CD14-positive monocyte (primary cell): ENCODE measurements around the gene MTRF1. TPM values are rescaled to one million over a fixed set of nuclear protein-coding genes. Genes with fewer than 3 reads are reported as not detected.
A peak's percentile ranks its signal among the peaks of the same experiment; 100 is the strongest.
"Not testable (repeated sequence)": the region's sequence is repeated elsewhere in the genome, so short reads cannot be mapped to it uniquely, and the experiment has no call there.

Source experiments
- DNase-seq, 3 donors: peaks; one replicate each; pipeline ENCODE4 v3.0.0-alpha.2; 2011 to 2022
- H2AFZ ChIP-seq: 2 replicates; pipeline ENCODE4 v1.6.0; 2012; ENCODE audit warnings: mild to moderate bottlenecking, low read depth, low read length, inconsistent platforms; ENCODE audit not compliant: insufficient read depth, poor library complexity, severe bottlenecking
- H3K27ac ChIP-seq, 2 donors: 1 replicate in 1 of 2; 2 replicates in 1 of 2; pipeline ENCODE4 v1.5.1; 2012 to 2013; ENCODE audit warnings: low read length in 2 of 2, control low read depth in 1 of 2, inconsistent platforms in 1 of 2, low read depth in 1 of 2, mild to moderate bottlenecking in 1 of 2
- H3K27me3 ChIP-seq, 2 donors: one replicate each; pipeline versions ENCODE4 v1.6.0 to v1.6.1; 2011 to 2013; ENCODE audit warnings: low read length in 2 of 2; ENCODE audit not compliant: control insufficient read depth in 2 of 2, insufficient read depth in 2 of 2
- H3K36me3 ChIP-seq, 2 donors: replicated peaks in 1 of 2; 1 replicate in 1 of 2; 2 replicates in 1 of 2; pipeline versions ENCODE4 v1.5.1 to v1.6.1; 2012 to 2013; ENCODE audit warnings: low read length in 2 of 2, control low read depth in 1 of 2, inconsistent platforms in 1 of 2, mild to moderate bottlenecking in 1 of 2; ENCODE audit not compliant: insufficient read depth in 2 of 2, control insufficient read depth in 1 of 2
- H3K4me1 ChIP-seq, 2 donors: 1 replicate in 1 of 2; 2 replicates in 1 of 2; pipeline versions ENCODE4 v1.5.1 to v1.6.1; 2012 to 2013; ENCODE audit warnings: low read length in 2 of 2, control low read depth in 1 of 2, inconsistent platforms in 1 of 2, mild to moderate bottlenecking in 1 of 2, moderate library complexity in 1 of 2; ENCODE audit not compliant: insufficient read depth in 2 of 2, control insufficient read depth in 1 of 2
- H3K4me2 ChIP-seq: replicated peaks from 2 replicates; pipeline ENCODE3; 2012; ENCODE audit warnings: low read length, moderate library complexity, mild to moderate bottlenecking; ENCODE audit not compliant: poor library complexity, severe bottlenecking; ENCODE audit errors: extremely low read depth
- H3K4me3 ChIP-seq, 3 experiments: fragments of 200-600 bp in 1 of 3; sonication (generic) in 1 of 3; replicated peaks in 1 of 3; 1 replicate in 2 of 3; 2 replicates in 1 of 3; pipeline ENCODE4 v1.5.1; 2011 to 2013; ENCODE audit warnings: low read length in 3 of 3, mild to moderate bottlenecking in 3 of 3, control low read depth in 2 of 3, low read depth in 2 of 3, inconsistent platforms in 1 of 3, moderate library complexity in 1 of 3
- H3K79me2 ChIP-seq: 2 replicates; pipeline ENCODE4 v1.6.0; 2012; ENCODE audit warnings: mild to moderate bottlenecking, control low read depth, inconsistent platforms, low read length, moderate library complexity; ENCODE audit not compliant: insufficient read depth
- H3K9ac ChIP-seq: 2 replicates; pipeline ENCODE4 v1.6.0; 2017; ENCODE audit warnings: low read length, mild to moderate bottlenecking; ENCODE audit not compliant: insufficient read depth, poor library complexity, severe bottlenecking
- H3K9me3 ChIP-seq, 2 donors: replicated peaks in 1 of 2; 1 replicate in 1 of 2; 2 replicates in 1 of 2; pipeline versions ENCODE4 v1.5.1 to v1.6.1; 2012 to 2013; ENCODE audit warnings: low read length in 2 of 2, control low read depth in 1 of 2; ENCODE audit not compliant: control insufficient read depth in 1 of 2, insufficient read depth in 1 of 2
- H4K20me1 ChIP-seq: 2 replicates; pipeline ENCODE4 v1.6.0; 2012; ENCODE audit warnings: mild to moderate bottlenecking, low read length, control low read depth, moderate library complexity; ENCODE audit not compliant: insufficient read depth
- H3K27ac Mint-ChIP-seq, 7 donors: one replicate each; pipeline ENCODE4 v1.8.0; 2020; ENCODE audit warnings: mild to moderate bottlenecking in 7 of 7, mixed read lengths in 7 of 7, moderate library complexity in 6 of 7, inconsistent platforms in 2 of 7
- H3K27me3 Mint-ChIP-seq, 3 donors: one replicate each; pipeline ENCODE4 v1.8.0; 2021 to 2022; ENCODE audit warnings: low read depth in 3 of 3, mild to moderate bottlenecking in 3 of 3, mixed read lengths in 3 of 3, moderate library complexity in 3 of 3, inconsistent platforms in 1 of 3
- H3K36me3 Mint-ChIP-seq, 2 donors: one replicate each; pipeline ENCODE4 v1.8.0; 2020; ENCODE audit warnings: mixed read lengths in 2 of 2, inconsistent platforms in 1 of 2, mild to moderate bottlenecking in 1 of 2
- H3K4me1 Mint-ChIP-seq: one replicate; pipeline ENCODE4 v1.8.0; 2020; ENCODE audit warnings: mild to moderate bottlenecking, mixed read lengths
- H3K4me3 Mint-ChIP-seq, 2 donors: one replicate each; pipeline ENCODE4 v1.8.0; 2020; ENCODE audit warnings: mild to moderate bottlenecking in 2 of 2, mixed read lengths in 2 of 2, moderate library complexity in 1 of 2
- H3K9me3 Mint-ChIP-seq, 7 donors: one replicate each; pipeline ENCODE4 v1.8.0; 2020 to 2022; ENCODE audit warnings: mixed read lengths in 7 of 7, mild to moderate bottlenecking in 6 of 7, moderate library complexity in 6 of 7, inconsistent platforms in 2 of 7
- WGBS: methylation state at CpG from one replicate; pipeline ENCODE4 v1.1.5; 2013; ENCODE audit warnings: missing lambda C conversion rate; ENCODE audit not compliant: insufficient coverage; 5-methylcytosine and 5-hydroxymethylcytosine counted together
- intact Hi-C, 2 donors: fragments of 100-400 bp; cut with micrococcal nuclease; formaldehyde crosslinking; loops; one replicate each; pipeline versions ENCODE4 v1.15.0 to v1.15.1; 2023
- polyA plus RNA-seq, 3 donors: library from polyadenylated mRNA; depleted of rRNA in 1 of 3; unstranded in 2 of 3; stranded (reverse) in 1 of 3; fragments of 300-500 nt in 2 of 3; fragments of >200 nt in 1 of 3; fragmentation: Illumina TruSeq in 2 of 3; gene quantifications; 1 replicate in 2 of 3; 2 replicates in 1 of 3; pipeline ENCODE4 v1.2.3, GENCODE V29; 2012 to 2021
- TF ChIP-seq, protein P1 (sequence below): fragments of 200-600 bp; IDR thresholded peaks from one replicate; pipeline ENCODE4 v1.8.0; 2022; ENCODE audit warnings: antibody characterized with exemption, mild to moderate bottlenecking

Gene MTRF1
- polyA plus RNA-seq, 3 donors, result 4.0 to 17.2 (median 6.0) TPM

DNA sequence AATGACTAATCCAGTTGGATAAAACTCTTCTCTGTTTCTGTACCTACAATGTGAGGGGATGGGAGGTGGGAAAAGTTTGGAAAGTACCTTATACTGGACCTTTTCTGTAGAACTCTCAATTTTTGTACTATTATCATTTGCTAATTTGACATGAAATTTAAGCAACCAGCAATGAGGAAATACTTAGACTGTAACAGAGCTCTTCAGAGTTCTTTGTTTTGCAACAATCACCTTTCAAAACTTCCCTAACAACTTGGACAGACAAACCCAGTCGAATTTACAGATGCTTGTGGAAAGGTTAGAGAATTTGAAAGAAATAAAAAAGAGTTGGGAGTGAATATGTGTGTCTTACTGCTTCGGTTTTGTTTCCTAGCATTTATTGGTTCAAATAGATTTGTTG lies 85.8 kb downstream of the MTRF1 start:
- Histone ChIP-seq H3K9me3 (peaks cover 26 to 30% of the 10 kb centered on the region in 2 donors), H3K4me3 (no peak overlapping the region), H3K9ac (peak overlapping the region; percentile 64), H3K79me2 (no peaks in the 10 kb centered on the region), H3K27ac (peak overlapping the region; percentile 68 to 91), H3K4me2 (peak overlapping the region; percentile 15), H4K20me1 (no peaks in the 10 kb centered on the region), H3K27me3 (no peaks in the 10 kb centered on the region), H3K36me3 (no peaks in the 10 kb centered on the region), H2AFZ (no peak overlapping the region), H3K4me1 (peaks cover 22 to 25% of the 10 kb centered on the region in 2 donors)
- Mint-ChIP-seq H3K27me3 (peaks cover 0 to 2% (median 0%) of the 10 kb centered on the region in 3 donors), H3K4me3 (peak overlapping the region in 1 of 2 donors; percentile 35), H3K4me1 (peaks cover 26% of the 10 kb centered on the region), H3K36me3 (peaks cover 5 to 7% of the 10 kb centered on the region in 2 donors), H3K27ac (peak overlapping the region; percentile 94 to 98 (median 96)), H3K9me3 (peaks cover 10 to 50% (median 27%) of the 10 kb centered on the region in 7 donors)
- TF ChIP-seq, protein P1, sequence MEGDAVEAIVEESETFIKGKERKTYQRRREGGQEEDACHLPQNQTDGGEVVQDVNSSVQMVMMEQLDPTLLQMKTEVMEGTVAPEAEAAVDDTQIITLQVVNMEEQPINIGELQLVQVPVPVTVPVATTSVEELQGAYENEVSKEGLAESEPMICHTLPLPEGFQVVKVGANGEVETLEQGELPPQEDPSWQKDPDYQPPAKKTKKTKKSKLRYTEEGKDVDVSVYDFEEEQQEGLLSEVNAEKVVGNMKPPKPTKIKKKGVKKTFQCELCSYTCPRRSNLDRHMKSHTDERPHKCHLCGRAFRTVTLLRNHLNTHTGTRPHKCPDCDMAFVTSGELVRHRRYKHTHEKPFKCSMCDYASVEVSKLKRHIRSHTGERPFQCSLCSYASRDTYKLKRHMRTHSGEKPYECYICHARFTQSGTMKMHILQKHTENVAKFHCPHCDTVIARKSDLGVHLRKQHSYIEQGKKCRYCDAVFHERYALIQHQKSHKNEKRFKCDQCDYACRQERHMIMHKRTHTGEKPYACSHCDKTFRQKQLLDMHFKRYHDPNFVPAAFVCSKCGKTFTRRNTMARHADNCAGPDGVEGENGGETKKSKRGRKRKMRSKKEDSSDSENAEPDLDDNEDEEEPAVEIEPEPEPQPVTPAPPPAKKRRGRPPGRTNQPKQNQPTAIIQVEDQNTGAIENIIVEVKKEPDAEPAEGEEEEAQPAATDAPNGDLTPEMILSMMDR, result no peak
- intact Hi-C loops, result no loop called here
- DNase-seq, result peak; percentile 64 to 82 (median 70)
- no CpG with 5 or more reads among the region's 2 CpGs for WGBS

DNA sequence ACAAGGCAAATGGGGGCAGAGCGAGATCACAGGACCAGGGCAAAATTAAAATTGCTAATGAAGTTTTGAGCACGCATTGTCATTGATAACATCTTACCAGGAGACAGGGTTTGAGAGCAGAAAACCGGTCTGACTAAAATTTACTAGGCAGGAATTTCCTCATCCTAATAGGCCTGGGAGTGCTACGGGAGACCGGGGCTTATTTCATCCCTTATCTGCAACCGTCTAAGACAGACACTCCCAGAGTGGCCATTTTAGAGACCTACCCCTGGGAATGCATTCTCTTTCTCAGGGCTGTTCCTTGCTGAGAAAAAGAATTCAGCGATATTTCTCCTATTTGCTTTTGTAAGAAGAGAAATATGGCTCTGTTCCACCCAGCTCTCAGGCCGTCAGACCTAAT lies 87.8 kb downstream of the MTRF1 start:
- WGBS, result 100% methylated on average over 1 of the region's 8 CpGs
- peaks cover 30 to 31% of the 10 kb centered on the region in 2 donors for H3K9me3 ChIP-seq
- Mint-ChIP-seq H3K9me3 (peaks cover 11 to 52% (median 29%) of the 10 kb centered on the region in 7 donors), H3K4me1 (peaks cover 26% of the 10 kb centered on the region)
- H3K9ac ChIP-seq, H3K27ac ChIP-seq, H3K36me3 ChIP-seq, H3K4me3 ChIP-seq, H3K4me2 ChIP-seq, H3K27ac Mint-ChIP-seq, H3K36me3 Mint-ChIP-seq, H3K27me3 ChIP-seq, H3K4me3 Mint-ChIP-seq, H2AFZ ChIP-seq, H3K27me3 Mint-ChIP-seq, H4K20me1 ChIP-seq, H3K79me2 ChIP-seq, DNase-seq, intact Hi-C loops: not testable (repeated sequence)
- H3K4me1 ChIP-seq, result peaks cover 22 to 25% of the 10 kb centered on the region in 2 donors

Other genes with a start within 250 kb of the MTRF1 start
- gene ELF1, start 244.3 kb downstream of the MTRF1 start, polyA plus RNA-seq, result 10 to 100 TPM; 63.1 to 83.3 (median 83.3) TPM
- 1 to 10 TPM; 2.8 to 3.8 (median 3.7) TPM for gene WBP4, start 202.1 kb downstream of the MTRF1 start, polyA plus RNA-seq
- gene KBTBD6, start 130.8 kb downstream of the MTRF1 start, polyA plus RNA-seq, result 1 to 10 TPM in 1 of 3 donors, under 1 TPM in 2; 0.37 to 1.2 (median 0.54) TPM
- gene KBTBD7, start 69.0 kb downstream of the MTRF1 start, polyA plus RNA-seq, result 1 to 10 TPM in 2 of 3 donors, under 1 TPM in 1; 0.43 to 7.7 (median 5.5) TPM
- gene NAA16, start 47.7 kb upstream of the MTRF1 start, polyA plus RNA-seq, result 10 to 100 TPM in 1 of 3 donors, 1 to 10 TPM in 2; 3.8 to 20.6 (median 5.9) TPM
- gene RGCC, start 194.0 kb upstream of the MTRF1 start, polyA plus RNA-seq, result 10 to 100 TPM in 2 of 3 donors, 1 to 10 TPM in 1; 4.3 to 49.5 (median 26.0) TPM